Urothelium cell line (cell line): Measurements from ENCODE around the gene PHACTR2.

Experiments
- DNase-seq: peaks from one replicate; pipeline ENCODE4 v3.0.0; 2011; ENCODE audit warnings: low spot score, mixed read lengths
- FAIRE-seq: peaks from 2 replicates; lab custom pipeline; 2011; peaks lifted over from hg19 to GRCh38; lab: Jason Lieb, UNC

PHACTR2 gene

DNA sequence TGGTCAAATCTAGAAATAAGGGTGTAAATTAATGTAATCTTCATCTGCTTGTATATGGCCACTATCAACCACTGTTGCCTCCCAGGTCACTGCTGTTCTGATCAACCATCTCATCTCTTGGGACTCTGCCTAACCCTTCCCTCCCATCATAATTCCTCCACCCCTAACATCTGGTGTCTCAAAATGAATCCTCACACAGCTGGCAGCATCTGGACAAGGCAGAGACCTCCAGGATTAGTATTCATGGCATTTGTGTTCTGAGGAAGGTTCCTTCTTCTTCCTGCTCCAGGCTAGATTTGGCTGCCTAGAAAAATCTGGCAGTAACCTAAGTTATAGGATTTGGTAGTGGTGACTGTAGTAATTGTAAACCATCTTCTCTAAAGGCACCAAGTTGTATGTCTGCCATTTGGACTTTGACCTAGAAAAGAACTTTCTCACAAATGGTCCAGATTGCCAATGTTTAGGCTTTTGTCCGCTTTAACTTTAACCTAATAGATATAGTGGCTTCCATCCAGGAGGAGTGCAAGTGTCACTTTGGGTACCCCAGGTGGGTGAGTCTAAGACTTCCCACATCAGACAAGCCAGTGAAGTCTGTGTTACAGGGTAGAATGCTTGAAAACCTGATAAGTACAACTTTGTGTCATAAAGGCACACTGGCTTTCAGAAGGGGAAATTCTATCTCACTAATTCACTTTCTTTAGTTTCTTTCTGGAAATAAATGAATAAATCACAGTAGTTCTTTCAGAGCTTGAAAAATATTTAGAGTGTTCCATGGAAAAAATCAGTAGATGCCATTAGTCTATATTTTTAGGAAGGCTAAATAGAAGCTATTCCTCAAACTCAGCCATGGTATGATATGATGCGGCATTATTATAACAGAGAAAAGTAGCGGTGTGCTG is 3.0 kb upstream of the PHACTR2 start:
- DNase-seq (no peak), FAIRE-seq (no peak)

DNA sequence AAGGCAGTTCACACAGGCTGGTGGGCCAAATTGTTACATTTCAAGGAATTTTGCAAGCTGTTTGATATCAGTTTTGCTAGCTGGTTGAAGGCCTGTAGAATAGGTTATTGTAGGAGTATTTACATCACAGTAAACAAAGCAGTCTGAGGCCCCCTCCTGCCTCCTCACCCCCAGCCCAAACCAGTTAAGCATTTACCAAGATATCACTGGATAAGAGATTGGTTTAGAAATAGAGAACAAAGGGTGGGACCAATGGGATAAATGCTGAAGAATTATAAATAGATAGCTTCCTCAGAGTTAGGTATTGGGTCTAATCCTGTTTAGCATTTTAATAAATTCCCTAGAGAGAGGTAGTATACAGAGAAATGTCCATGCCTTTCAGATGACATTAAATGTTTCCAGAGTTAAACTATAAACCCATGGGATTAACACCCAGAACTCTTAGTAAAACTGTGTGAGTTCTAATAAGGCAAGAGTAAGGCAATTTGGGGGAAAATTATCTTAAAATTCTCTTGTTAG is 2.3 kb upstream of the PHACTR2 start:
- no peak for FAIRE-seq
- no peak for DNase-seq

DNA sequence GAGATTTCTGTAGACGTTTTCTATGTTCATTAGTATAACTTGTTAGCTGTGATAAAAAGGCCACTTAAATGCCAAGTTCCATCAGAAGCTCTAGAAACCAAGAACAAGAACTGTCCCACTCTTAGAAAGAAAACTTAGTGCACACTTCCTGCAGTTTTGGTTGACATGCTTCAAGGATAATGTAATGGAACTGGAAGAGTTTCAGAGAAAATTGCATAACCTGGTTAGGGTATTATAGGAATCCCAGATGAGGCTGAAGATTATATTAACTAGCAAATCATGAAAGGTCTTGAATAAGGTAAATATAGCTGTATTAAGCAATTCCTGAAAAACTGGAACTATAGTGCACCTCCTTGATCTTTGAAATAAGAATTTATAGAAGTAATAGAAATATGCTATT is 1.8 kb upstream of the PHACTR2 start:
- no peak for FAIRE-seq
- DNase-seq: no peak

- FAIRE-seq: no peak
- no peak for DNase-seq
Measured at GRCh38 chr6:143676437-143677045, 1.2 kb upstream of the PHACTR2 start.

DNA sequence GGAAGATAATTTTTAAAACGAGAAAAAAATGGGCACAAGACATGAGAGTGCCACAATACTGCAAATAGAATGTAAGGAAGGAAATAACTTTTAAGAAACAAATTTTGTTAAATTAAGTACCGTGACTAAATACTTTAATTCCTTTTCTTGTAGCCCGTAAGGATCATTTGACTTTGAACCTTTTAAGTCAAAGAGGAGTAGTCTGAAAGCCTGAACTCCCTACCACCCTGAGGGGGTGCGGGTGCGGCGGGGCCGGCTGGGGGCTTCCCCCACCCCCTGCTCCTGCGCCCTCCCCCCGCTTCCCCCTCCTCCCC is 231 bp upstream of the PHACTR2 start:
- DNase-seq: no peak
- FAIRE-seq: no peak

GRCh38 chr6:143679041-143679440 is 1.3 kb downstream of the PHACTR2 start:
- FAIRE-seq (no peak), DNase-seq (no peak)

GRCh38 chr6:143680141-143680540 is 2.4 kb downstream of the PHACTR2 start:
- FAIRE-seq (no peak), DNase-seq (no peak)

DNA sequence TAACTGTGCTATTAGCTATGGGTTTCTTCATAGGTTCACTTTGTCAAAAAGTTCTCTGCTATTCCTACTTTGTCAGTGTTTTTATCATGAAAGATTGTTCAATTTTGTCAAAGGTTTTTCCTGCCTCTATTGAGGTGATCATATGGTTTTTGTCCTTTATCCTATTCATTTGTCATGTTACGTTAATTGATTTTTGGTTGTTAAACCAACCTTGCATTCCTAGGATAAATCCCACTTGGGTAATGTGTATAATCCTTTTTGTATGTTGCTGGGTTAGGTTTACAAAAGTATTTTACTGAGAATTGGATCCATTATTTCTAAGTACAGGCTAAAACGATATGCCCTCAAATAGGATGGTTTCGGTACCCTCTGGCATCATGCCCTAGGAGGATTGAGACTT is 5.0 kb downstream of the PHACTR2 start:
- DNase-seq (no peak), FAIRE-seq (no peak)

GRCh38 chr6:143684486-143684885 is 6.7 kb downstream of the PHACTR2 start:
- FAIRE-seq: no peak
- DNase-seq: no peak

GRCh38 chr6:143685653-143686052 is 7.9 kb downstream of the PHACTR2 start:
- no peak for DNase-seq

GRCh38 chr6:143687591-143687990 is 9.8 kb downstream of the PHACTR2 start:
- DNase-seq: no peak
- FAIRE-seq: no peak

More at GRCh38 chr6:143685653-143686052, 7.9 kb downstream of the PHACTR2 start:
- FAIRE-seq: no peak

GRCh38 chr6:143688681-143689080 is 10.9 kb downstream of the PHACTR2 start:
- no peak for DNase-seq
- FAIRE-seq: no peak

GRCh38 chr6:143689852-143690251 is 12.1 kb downstream of the PHACTR2 start:
- no peak for FAIRE-seq
- no peak for DNase-seq

GRCh38 chr6:143691155-143691554 is 13.4 kb downstream of the PHACTR2 start:
- FAIRE-seq: no peak
- no peak for DNase-seq

- no peak for DNase-seq
- FAIRE-seq: no peak
Measured at GRCh38 chr6:143691900-143692636, 14.3 kb downstream of the PHACTR2 start.

GRCh38 chr6:143692696-143693095 is 14.9 kb downstream of the PHACTR2 start:
- DNase-seq (no peak), FAIRE-seq (no peak)

- FAIRE-seq (no peak), DNase-seq (no peak)
Measured at GRCh38 chr6:143694013-143694412, 16.2 kb downstream of the PHACTR2 start.

DNA sequence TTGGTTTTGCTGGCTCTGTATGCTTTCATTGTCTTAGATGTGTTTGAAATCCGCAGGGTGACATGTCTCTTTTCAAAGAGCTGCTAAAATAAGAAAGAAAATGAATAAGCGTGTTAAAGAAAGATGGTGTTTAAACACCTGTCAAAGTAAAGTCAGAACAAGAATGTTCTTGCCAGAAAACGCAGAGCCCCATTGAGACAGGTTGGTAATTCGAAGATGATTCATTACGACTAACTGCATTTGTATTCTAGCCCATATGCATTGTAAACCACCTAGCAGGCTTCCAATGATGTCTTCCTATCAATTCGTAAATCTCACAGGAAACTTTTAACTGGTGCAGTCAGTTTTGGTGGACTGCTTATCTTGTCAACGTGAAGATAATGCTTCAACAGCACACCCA is 16.8 kb downstream of the PHACTR2 start:
- DNase-seq: no peak

GRCh38 chr6:143695130-143695968 is 17.6 kb downstream of the PHACTR2 start:
- no peak for FAIRE-seq

More for the DNA sequence above, 16.8 kb downstream of the PHACTR2 start:
- no peak for FAIRE-seq

GRCh38 chr6:143695969-143696663 is 18.4 kb downstream of the PHACTR2 start:
- DNase-seq (no peak), FAIRE-seq (no peak)

More at GRCh38 chr6:143695130-143695968, 17.6 kb downstream of the PHACTR2 start:
- DNase-seq: no peak
